AG04449 (cell line): ENCODE data around the gene U2AF1.
"Not testable (repeated sequence)": the region's sequence is repeated elsewhere in the genome, so short reads cannot be mapped to it uniquely, and the experiment has no call there.

ENCODE experiments used
- CTCF ChIA-PET: fragments of 350-600 bp; formaldehyde crosslinking; extraction: SDS; loops from one replicate; lab custom pipeline; 2021; ENCODE audit warnings: antibody characterized with exemption; lab: Yijun Ruan, JAX
- POLR2A ChIA-PET: fragments of 400-600, 350-600 bp; formaldehyde crosslinking; extraction: SDS; loops from one replicate; lab custom pipeline; 2020; ENCODE audit warnings: antibody characterized with exemption, inconsistent platforms; lab: Yijun Ruan, JAX
- DNase-seq: peaks from one replicate; pipeline ENCODE4 v3.0.0-alpha.2; 2010; ENCODE audit warnings: low read depth, low spot score
- H3K4me3 ChIP-seq: 2 replicates; pipeline ENCODE4 v1.5.1; 2011; ENCODE audit warnings: low read depth, mild to moderate bottlenecking, control low read depth, low read length

U2AF1 gene

DNA sequence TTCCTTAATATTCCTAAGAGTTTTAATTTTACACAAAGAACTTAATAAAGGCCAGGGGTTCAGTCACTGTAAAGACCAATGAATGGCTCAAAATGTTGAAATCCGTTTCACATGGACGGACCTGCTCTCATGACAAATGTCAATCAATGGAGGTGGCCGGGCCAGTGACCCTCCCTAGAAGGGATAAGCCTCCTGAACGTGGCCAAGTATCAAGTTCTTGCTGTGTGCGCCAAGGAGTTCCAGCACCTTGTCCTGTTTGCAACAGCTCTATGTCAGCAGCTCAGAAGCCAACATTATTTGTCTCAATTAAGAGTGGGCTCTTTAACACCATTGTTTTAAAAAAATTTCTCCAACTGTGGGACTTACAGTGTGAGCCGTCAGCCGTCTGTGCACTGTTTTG is 6.4 kb downstream of the U2AF1 start:
- H3K4me3 ChIP-seq, DNase-seq, POLR2A ChIA-PET, CTCF ChIA-PET: not testable (repeated sequence)

DNA sequence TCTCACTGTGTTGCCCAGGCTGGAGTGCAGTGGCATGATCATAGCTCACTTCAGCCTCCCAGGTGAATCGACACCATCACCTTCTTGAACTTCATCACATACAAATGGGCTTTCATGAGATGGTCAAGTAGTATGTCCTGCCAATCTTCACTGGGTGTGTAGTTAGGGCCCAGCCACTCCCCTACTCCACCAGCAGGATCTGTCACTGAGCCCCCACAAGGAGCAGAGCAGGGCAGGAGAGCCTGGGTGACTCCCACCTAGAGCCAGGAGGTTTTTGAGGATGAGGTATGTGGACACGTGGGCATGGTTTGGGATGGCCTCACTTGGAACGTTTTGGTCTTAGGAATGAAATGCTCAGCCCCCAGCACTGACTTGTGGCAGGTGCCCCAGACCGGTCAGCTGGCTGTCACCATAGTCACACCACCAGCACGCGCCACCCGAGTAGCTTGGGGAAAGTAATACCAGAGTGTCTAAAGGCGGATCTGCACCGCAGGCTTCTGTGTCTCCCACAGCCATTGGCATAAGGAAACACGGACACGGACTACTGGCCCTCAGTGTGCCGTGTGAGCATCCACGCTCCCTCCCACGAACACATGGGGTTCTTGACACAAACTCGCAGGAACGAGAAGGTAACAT is 15.3 kb downstream of the U2AF1 start:
- DNase-seq, POLR2A ChIA-PET, H3K4me3 ChIP-seq, CTCF ChIA-PET: not testable (repeated sequence)

DNA sequence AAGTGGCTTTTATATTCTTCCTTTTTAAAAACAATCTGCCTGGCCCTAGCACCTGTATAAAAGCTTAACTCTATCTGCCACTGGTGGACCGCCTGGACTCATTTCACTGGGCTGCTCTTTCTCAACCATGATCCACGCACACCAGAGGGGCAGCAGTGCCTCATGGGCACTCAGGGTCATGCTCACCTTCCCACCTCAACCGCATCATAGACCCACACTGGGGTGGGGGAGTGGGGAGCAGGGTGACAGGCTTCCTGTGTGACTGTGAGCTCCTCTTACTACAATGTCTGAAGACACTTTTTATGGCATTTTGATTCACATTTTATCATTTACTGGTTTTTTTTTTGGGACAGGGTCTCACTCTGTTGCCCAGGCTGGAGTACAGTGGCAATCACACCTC is 16.4 kb downstream of the U2AF1 start:
- POLR2A ChIA-PET, DNase-seq, H3K4me3 ChIP-seq, CTCF ChIA-PET: not testable (repeated sequence)

DNA sequence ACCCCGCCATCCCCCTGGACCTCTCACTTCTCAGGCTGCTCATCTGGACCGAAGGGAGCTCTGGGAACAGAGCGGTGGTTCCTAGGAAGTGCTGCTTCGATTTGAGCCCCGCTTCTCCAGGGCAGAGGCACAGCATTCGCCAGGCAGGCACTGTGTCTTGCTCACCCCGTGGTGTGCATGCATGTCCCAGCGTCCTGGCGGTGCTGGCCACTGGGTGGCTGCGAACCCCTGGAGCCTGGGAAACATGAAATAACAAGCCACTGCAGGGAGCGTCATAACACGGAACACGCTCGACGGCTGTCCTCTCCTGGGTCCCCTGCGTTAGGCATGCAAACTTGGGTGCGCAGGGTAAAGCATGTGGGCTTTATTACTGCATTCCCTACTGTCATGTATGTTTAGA is 17.9 kb downstream of the U2AF1 start:
- H3K4me3 ChIP-seq, POLR2A ChIA-PET, CTCF ChIA-PET, DNase-seq: not testable (repeated sequence)

- CTCF ChIA-PET, DNase-seq, H3K4me3 ChIP-seq, POLR2A ChIA-PET: not testable (repeated sequence)
Measured at GRCh38 chr21:43082587-43083300, 24.6 kb downstream of the U2AF1 start.

DNA sequence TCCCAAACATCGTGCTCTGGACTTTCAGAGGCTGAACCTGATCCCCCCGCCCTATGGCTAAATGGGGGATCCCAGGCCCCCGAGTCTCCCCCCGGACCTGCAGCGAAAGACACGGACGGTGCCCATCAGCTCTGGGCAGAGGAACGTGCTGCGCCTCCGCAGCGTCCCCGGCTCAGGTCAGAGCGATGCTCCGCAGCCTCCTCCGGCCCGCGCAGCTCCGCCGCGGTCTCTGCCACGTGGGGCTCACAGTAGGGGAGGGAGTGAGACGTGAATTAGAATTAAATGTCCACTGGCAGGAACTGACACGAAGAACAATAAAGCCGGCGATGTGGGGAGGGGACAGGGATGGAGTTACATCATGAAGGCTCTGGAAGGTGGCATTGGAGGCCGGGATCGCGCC is 30.7 kb downstream of the U2AF1 start:
- POLR2A ChIA-PET, DNase-seq, CTCF ChIA-PET: not testable (repeated sequence)

GRCh38 chr21:43076023-43076637 is 31.2 kb downstream of the U2AF1 start:
- DNase-seq, CTCF ChIA-PET, POLR2A ChIA-PET, H3K4me3 ChIP-seq: not testable (repeated sequence)

More for the DNA sequence above, 30.7 kb downstream of the U2AF1 start:
- H3K4me3 ChIP-seq: not testable (repeated sequence)

- DNase-seq, POLR2A ChIA-PET, H3K4me3 ChIP-seq, CTCF ChIA-PET: not testable (repeated sequence)
Measured at GRCh38 chr21:43075170-43076022, 32.0 kb downstream of the U2AF1 start, which contains the start of gene CBS. TSS of gene CBS (minus strand) at chr21:43075835. CDS start at chr21:43072193, 3,642 bp downstream.

GRCh38 chr21:43074401-43075169 is 32.8 kb downstream of the U2AF1 start:
- POLR2A ChIA-PET, H3K4me3 ChIP-seq, DNase-seq, CTCF ChIA-PET: not testable (repeated sequence)

- CTCF ChIA-PET, POLR2A ChIA-PET, DNase-seq, H3K4me3 ChIP-seq: not testable (repeated sequence)
Measured at GRCh38 chr21:43072742-43073141, 34.6 kb downstream of the U2AF1 start.

GRCh38 chr21:43069682-43070081 is 37.7 kb downstream of the U2AF1 start:
- POLR2A ChIA-PET, DNase-seq, CTCF ChIA-PET, H3K4me3 ChIP-seq: not testable (repeated sequence)

DNA sequence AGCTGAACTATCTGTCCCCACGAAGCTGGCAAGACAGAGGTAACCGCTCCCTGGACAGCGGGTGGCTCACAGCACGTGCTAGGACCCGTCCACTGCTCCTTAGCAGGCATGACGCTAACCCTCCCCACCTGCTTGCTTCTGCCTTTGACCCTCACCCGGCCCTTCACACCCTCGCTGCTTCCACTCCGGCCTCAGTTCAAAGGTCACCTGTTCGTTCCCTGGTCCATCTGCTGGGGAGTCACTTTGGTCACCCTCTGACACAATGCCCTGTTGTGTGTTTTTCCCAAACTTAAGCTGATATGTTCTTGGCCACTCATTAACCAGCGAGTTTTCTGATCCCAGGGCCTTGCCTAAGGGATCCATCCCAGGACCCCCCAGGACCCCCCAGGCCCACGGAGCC is 39.3 kb downstream of the U2AF1 start:
- CTCF ChIA-PET, DNase-seq, H3K4me3 ChIP-seq, POLR2A ChIA-PET: not testable (repeated sequence)

GRCh38 chr21:43066690-43067089 is 40.7 kb downstream of the U2AF1 start:
- CTCF ChIA-PET, POLR2A ChIA-PET, H3K4me3 ChIP-seq, DNase-seq: not testable (repeated sequence)

DNA sequence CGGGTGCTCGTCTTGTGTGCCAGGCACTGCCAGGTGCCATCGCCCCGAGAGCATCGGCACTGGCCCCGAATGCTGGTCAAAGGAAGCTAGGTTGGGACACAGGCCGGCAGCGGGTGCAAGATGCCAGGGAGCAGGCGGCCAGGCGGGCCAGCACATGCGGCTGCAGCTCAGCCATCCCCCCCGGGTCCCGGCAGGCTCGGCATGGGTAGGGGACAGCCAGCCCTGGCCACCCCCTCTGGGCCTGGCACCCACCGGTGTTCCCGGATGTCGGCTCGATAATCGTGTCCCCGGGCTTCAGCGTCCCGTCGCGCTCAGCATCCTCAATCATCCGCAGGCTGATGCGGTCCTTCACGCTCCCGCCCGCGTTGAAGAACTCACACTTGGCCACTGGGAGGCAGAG is 41.4 kb downstream of the U2AF1 start:
- H3K4me3 ChIP-seq, DNase-seq, POLR2A ChIA-PET, CTCF ChIA-PET: not testable (repeated sequence)

GRCh38 chr21:43064265-43064917 is 43.0 kb downstream of the U2AF1 start:
- CTCF ChIA-PET, DNase-seq, H3K4me3 ChIP-seq, POLR2A ChIA-PET: not testable (repeated sequence)
